Activated naive CD4-positive, alpha-beta T cell treated with anti-CD3 and anti-CD28 coated beads, Interleukin-2, amount 50 U/mL, for 72 hours (primary cell): Measurements from ENCODE around the gene CCDC6. TPM values are rescaled to one million over a fixed set of nuclear protein-coding genes. Genes with fewer than 3 reads are reported as not detected.
"Not testable (repeated sequence)": the region's sequence is repeated elsewhere in the genome, so short reads cannot be mapped to it uniquely, and the experiment has no call there.

Source experiments
- ATAC-seq, 2 donors: fragments of 150-1000 bp; cut with Tn5 transposase; 2 replicates each; pipeline ENCODE4 v1.10.0; 2021; ENCODE audit warnings: mild to moderate bottlenecking in 2 of 2, moderate library complexity in 2 of 2
- DNase-seq, 2 donors: peaks; one replicate each; pipeline ENCODE4 v3.0.0; 2021 to 2022; ENCODE audit warnings: low spot score in 2 of 2
- H3K27ac Mint-ChIP-seq, 2 donors: one replicate each; pipeline ENCODE4 v1.8.0; 2022; ENCODE audit warnings: mild to moderate bottlenecking in 2 of 2, mixed read lengths in 2 of 2
- H3K36me3 Mint-ChIP-seq, 2 donors: one replicate each; pipeline ENCODE4 v1.8.0; 2022; ENCODE audit warnings: mixed read lengths in 2 of 2
- H3K9me3 Mint-ChIP-seq, 2 donors: one replicate each; pipeline ENCODE4 v1.8.0; 2022; ENCODE audit warnings: mixed read lengths in 2 of 2
- total RNA-seq, 2 donors: library from RNA; stranded (reverse); gene quantifications; one replicate each; pipeline ENCODE4 v1.2.3, GENCODE V29; 2022

Gene CCDC6
- total RNA-seq, 2 donors from 2014 or later: 28.9 to 66.0 TPM

DNA sequence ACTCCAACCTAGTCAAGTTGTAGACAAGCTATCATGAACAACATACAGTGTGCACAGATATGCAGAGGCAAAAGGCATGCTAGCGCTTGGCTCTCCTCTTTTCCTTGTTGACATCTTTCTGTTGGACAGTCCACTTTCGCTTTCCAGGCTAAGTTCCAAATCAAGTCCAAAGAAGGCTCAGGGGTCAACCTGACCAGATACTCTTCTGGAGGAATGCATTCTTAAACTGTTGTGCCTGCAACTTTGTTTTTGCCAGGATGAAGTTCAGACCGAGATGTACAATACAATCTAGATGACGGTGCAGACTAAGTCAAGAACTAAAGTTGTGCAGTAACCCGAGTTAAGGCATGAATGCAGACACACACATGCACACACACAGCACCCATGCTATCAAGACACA lies 117.4 kb downstream of the CCDC6 start:
- not testable (repeated sequence) for H3K9me3 Mint-ChIP-seq, DNase-seq, H3K27ac Mint-ChIP-seq, ATAC-seq
- H3K36me3 Mint-ChIP-seq: peaks cover 5 to 26% of the 10 kb centered on the region in 2 donors

DNA sequence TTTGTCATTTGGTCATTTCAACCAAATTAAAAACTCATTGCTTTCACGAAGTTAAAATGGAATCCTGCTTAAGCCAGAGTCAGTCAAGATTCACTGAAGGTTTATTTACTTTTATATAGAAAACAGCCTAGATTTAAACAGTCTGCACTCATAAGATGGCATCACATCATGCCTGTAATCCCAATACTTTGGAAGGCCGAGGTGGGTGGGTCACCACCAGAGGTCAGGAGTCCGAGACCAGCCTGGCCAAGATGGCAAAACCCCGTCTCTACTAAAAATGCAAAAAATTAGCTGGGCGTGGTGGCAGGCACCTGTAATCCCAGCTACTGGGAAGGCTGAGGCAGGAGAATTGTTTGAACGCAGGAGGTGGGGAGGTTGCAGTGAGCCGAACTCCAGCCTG lies 119.3 kb downstream of the CCDC6 start:
- not testable (repeated sequence) for H3K9me3 Mint-ChIP-seq, ATAC-seq, H3K27ac Mint-ChIP-seq, DNase-seq
- H3K36me3 Mint-ChIP-seq: peaks cover 4 to 11% of the 10 kb centered on the region in 2 donors

DNA sequence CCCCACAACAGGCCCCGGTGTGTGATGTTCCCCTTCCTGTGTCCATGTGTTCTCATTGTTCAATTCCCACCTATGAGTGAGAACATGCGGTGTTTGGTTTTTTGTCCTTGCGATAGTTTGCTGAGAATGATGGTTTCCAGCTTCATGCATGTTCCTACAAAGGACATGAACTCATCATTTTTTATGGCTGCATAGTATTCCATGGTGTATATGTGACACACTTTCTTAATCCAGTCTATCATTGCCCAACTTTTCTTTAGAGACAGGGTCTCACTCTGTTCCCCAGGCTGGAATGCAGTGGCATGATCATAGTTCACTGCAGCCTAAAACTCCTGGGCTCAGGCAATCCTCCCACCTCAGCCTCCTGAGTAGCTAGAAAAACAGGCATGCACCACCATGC lies 120.9 kb downstream of the CCDC6 start:
- DNase-seq, H3K9me3 Mint-ChIP-seq, ATAC-seq, H3K36me3 Mint-ChIP-seq, H3K27ac Mint-ChIP-seq: not testable (repeated sequence)

DNA sequence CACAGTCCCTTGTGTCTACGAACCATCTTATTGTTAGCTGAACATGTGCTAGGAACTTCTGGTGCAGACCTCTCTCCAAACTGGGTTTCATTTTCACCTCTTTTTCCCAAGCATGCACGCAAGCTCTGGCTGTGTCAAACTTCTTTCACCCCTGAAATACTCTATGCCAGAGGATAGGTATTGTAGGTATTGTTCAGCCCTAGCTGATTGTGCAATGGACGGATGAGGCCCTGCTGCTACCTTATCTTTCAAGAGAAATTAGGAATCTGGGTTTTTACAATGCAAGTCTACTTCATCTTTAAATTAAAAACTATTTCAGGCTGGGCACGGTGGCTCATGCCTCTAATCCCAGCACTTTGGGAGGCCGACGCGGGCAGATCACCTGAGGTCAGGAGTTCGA lies 124.8 kb downstream of the CCDC6 start:
- peaks cover 0 to 7% of the 10 kb centered on the region in 2 donors for H3K36me3 Mint-ChIP-seq
- H3K9me3 Mint-ChIP-seq: peaks cover 0 to 3% of the 10 kb centered on the region in 2 donors
- ATAC-seq: no peak
- DNase-seq: no peak
- no peak overlapping the region for H3K27ac Mint-ChIP-seq

DNA sequence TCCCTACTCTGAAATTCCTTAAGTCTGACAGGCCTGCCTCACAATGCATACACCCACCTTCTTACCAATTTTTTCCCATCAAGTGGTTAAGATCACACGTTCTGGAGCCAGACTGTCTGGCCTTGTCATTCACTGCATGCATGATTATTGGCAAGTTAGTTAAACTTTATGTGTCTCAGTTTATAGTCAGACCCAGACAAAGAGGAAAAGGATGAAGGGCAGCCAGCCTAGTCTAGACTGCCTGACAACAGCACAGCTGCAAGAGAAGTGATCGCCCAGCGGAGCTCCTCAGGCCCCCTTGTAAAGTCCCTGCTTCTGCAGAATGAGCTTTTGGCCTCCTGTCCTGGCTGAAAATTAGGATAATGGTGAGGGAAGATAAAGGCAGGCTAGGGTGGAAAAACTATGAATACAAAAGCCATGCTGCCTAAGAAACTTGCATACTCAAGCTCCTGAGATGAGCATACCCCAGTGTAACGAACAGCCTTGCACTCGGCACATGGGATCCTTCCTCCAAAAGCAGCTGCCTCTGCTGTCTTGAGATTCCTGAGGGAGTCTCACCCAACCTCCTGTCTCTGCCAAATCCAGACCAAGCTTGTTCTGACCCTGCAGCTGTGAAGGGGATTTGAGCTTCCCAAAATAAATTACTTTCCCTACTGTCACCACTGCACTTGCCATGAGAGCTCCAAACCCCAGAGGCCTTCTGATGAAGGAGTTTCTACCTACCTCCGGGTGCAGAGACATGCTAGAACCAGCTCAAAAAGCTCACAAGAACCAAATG lies 126.4 kb downstream of the CCDC6 start:
- Mint-ChIP-seq H3K27ac (no peak overlapping the region), H3K36me3 (peaks cover 0 to 10% of the 10 kb centered on the region in 2 donors), H3K9me3 (peaks cover 0 to 3% of the 10 kb centered on the region in 2 donors)
- peak in 1 of 2 donors; percentile 29 for ATAC-seq
- DNase-seq: no peak

DNA sequence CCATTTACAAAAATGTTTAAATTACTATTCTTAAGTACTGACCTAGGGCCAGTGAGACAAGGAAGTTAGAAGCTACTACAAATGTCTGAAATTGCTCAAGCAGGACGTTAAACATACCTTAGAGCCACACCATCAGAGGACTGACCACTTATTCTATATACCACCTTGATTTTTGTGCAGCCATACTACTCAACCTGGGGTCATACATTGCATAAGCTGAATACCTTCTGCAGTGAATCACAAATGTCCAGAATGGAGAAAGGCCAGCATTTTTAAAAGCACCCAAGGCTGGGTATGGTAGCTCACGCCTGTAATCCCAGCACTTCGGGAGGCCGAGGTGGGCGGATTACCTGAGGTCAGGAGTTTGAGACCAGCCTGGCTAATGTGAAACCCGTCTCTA lies 131.9 kb downstream of the CCDC6 start:
- Mint-ChIP-seq H3K36me3 (peaks cover 7 to 10% of the 10 kb centered on the region in 2 donors), H3K27ac (no peak overlapping the region), H3K9me3 (peaks cover 0 to 6% of the 10 kb centered on the region in 2 donors)
- ATAC-seq (no peak), DNase-seq (no peak)

DNA sequence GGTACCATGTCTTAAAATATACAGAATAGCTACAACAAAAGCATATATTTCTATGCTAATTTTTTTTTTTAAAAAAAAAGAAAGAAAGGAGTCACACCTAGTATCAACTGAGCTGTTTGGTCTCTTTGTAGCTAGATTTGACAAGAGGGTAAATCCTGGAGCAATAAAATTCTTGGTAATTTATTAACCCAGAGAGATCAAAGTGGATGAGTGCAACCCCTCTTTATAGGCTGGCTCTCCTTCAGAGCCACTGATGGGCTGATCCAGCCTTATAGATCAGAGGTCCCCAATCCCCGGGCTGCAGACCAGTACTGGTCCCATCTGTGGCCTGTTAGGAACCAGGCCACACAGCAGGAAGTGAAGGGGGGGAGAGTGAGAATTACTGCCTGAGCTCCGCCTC lies 133.3 kb downstream of the CCDC6 start:
- DNase-seq (no peak), ATAC-seq (no peak)
- Mint-ChIP-seq H3K27ac (no peak overlapping the region), H3K9me3 (peaks cover 0 to 5% of the 10 kb centered on the region in 2 donors), H3K36me3 (peaks cover 7 to 10% of the 10 kb centered on the region in 2 donors)

DNA sequence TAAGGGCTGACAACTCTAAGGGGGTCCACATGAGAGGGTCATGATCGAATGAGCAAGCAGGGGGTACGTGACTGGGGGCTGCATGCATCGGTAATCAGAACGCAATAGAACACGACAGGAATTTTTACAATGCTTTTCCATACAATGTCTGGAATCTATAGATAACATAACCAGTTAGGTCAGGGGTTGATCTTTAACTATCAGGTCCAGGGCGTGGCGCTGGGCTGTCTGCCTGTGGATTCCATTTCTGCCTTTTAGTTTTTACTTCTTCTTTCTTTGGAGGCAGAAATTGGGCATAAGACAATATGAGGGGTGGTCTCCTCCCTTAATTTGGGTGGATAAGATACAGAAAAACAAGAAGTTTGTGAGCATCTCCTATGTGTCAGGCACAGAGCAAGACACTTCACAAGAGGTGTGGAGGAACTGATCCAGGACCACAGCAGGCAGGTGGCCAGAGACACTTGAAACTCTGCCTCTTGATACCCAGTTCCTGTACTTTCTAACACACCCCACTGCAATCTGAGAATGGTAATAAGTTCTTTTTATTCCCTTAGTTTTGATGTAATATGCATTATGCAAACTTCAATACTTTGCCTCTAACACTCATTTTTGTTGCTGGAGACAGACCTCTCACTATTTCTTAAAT lies 135.1 kb downstream of the CCDC6 start:
- Mint-ChIP-seq H3K27ac (no peak overlapping the region), H3K9me3 (peaks cover 0 to 3% of the 10 kb centered on the region in 2 donors), H3K36me3 (peaks cover under 1 to 7% of the 10 kb centered on the region in 2 donors)
- no peak for ATAC-seq
- no peak for DNase-seq

DNA sequence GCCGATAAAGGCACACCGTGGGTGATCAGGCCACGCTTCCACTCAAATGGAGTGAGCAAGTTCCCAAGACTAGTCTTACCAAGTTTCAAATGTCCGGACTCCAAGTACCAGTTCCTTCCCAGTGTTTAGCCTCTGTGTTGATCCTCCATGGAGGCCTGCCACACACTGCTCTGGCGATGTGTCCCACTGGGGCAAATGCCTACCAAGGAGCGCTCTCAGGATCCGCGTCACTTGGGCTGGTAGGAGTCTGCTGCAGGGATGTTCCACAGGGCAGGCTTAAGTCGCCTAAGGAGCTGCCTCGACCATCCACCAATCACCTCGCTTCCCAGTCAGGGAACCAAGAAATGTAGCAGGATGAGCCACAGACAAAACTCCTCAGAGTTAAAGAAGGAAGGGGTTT lies 135.7 kb downstream of the CCDC6 start:
- Mint-ChIP-seq H3K27ac (no peak overlapping the region), H3K36me3 (peaks cover 0 to 7% of the 10 kb centered on the region in 2 donors), H3K9me3 (peaks cover 0 to 3% of the 10 kb centered on the region in 2 donors)
- no peak for ATAC-seq
- DNase-seq: no peak

DNA sequence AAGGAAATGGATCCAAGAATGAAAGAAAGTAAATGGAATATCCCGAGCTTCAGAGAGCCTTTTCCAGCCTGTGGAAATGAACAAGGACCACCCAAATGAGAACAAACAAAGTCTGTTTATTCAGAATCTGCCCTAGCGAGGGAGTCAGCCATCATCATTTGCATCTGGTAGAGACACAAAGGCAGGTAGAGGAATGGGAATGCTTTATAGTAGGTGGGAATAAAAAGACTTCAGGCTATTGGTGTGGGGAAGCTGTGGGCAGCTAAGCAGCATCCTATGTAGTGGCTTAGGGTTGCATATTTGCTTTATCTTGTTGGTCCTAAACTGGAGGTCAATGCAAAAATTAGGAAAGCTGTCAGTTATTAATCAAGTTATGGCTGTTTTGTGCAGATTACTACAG lies 143.9 kb downstream of the CCDC6 start:
- ATAC-seq (no peak), DNase-seq (no peak)
- Mint-ChIP-seq H3K27ac (no peak overlapping the region), H3K9me3 (peaks cover 8 to 10% of the 10 kb centered on the region in 2 donors), H3K36me3 (peaks cover 7 to 8% of the 10 kb centered on the region in 2 donors)

DNA sequence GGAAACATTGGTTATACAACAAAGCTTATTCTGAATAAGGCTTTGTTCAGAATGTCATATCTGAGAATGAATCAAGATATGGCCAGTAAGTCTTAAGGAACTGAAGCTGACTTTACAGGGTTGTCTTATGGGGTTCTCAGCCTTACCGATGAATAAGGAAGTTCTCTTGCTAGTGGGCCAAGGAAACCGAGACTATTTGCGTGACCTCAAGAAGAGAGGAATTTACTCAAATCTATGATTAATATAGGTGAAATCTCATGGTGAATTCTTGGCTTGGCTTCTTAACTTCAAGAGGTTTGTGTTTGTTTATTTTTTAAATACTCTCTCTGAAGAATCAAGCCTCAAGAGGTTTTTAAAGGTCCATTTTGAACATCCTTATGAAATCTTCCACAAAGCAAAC lies 148.4 kb downstream of the CCDC6 start:
- ATAC-seq: no peak
- DNase-seq: no peak
- peaks cover 7 to 8% of the 10 kb centered on the region in 2 donors for H3K36me3 Mint-ChIP-seq
- no peak overlapping the region for H3K27ac Mint-ChIP-seq
- peaks cover 8 to 10% of the 10 kb centered on the region in 2 donors for H3K9me3 Mint-ChIP-seq

DNA sequence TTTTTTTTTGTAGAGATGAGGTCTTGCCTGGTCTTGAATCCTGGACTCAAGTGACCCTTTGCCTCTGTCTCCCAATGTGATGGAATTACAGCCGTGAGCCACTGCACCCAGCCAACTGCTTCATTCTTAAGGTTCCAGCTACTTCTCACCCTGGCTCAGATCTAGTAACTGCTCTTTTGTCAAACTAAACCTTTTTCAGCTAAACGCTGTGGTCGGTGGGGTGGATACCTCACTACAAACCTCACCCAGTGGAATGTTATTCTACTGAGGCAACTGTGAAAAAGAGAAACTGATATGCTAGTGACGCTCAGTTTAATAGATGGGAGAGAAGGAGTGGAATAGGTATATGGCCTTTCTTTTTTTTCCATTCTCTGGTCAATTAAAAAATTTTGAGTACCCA lies 151.4 kb downstream of the CCDC6 start:
- ATAC-seq: no peak
- no peak overlapping the region for H3K27ac Mint-ChIP-seq
- H3K36me3 Mint-ChIP-seq: no peaks in the 10 kb centered on the region
- no peaks in the 10 kb centered on the region for H3K9me3 Mint-ChIP-seq
- DNase-seq: no peak

DNA sequence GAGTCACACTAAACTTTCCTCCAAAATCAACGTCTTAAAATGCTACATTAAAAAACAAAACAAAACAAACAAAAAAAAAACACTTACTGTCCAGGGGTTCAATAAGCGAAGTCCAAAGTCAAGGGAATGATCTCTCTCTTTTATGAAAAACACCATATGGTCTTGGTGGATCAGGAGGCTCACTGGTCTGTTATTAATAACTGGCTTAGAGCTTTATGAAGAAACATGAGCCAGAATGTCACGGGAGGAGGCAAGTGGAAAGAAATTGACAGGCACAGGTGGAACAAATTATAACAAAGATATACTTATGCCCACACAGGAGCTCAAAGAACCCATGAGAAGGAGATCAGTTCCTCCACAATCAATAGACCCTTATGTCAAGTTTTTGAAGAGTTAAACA lies 153.1 kb downstream of the CCDC6 start, which contains the start of gene MRLN:
Gene MRLN (minus strand): TSS at position 189 of the 400 bp plus-strand sequence.
- no peaks in the 10 kb centered on the region for H3K36me3 Mint-ChIP-seq
- DNase-seq (no peak), ATAC-seq (no peak)
- H3K27ac Mint-ChIP-seq: no peak within 1 kb of the TSS
- no peaks in the 10 kb centered on the region for H3K9me3 Mint-ChIP-seq

DNA sequence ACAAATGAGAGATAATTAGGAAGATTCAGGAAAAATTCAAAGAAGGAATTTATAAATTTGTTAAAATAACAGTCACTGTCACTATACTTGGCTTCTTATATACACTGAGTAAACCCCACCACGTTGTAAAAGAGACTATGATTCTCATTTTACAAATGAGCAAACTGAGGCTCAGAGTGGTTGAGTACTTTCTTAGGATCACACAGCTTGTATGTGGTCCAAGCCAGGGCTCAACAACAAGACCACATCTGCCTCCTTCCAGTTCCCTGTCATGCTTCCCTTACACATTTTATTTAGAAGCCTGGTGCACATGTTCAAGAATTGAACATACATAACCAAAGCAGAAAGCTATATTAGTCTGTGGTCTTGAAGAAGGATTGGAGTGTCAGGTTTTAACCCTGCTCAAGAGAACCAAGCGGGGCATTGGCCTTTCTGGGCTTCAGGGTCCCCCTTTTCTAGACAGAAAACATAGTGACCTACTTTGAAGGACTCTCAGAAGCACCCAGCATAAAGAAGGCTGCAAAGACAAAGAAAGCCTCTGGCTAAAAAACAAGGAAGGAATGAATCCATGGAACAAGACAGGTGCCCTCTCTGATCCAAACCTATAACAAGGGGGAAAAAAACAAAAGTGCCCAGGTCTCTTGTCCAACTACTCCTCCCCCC lies 153.9 kb downstream of the CCDC6 start:
- no peak for ATAC-seq
- Mint-ChIP-seq H3K36me3 (no peaks in the 10 kb centered on the region), H3K27ac (no peak overlapping the region), H3K9me3 (no peaks in the 10 kb centered on the region)
- no peak for DNase-seq

DNA sequence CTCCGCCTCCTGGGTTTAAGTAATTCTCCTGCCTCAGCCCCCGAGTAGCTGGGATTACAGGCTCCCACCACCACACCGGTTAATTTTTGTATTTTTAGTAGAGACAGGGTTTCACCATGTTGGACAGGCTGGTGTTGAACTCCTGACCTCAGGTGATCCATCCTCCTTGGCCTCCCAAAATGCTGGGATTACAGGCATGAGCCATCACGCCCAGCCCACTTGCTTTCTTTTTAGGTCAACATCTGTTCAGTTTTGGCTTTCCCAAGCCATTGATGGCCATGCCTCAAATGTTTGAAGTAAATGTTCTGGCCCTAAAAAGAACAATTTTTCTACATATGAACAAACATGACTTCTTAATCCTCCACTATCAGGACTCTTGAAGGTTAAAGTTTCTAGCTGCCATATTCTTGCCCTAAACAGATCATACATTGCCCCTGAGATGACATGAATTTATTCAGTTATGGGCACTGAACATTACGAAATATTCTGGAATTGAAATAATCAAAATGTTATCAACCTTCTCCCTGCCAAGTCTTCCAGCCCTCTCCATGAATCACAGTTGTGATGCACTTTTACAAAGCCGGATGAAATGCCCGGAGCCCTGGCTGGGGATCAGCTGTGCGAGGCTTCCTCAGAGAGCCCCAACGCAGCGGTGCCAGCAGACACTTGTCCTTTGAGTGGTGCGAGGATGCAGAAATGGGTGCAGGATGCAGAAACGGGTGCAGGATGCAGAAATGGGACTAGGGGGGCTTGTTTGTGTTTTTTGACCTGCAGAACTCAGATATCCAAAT lies 156.0 kb downstream of the CCDC6 start:
- H3K9me3 Mint-ChIP-seq: no peaks in the 10 kb centered on the region
- DNase-seq: no peak
- ATAC-seq: no peak
- no peaks in the 10 kb centered on the region for H3K36me3 Mint-ChIP-seq
- H3K27ac Mint-ChIP-seq: no peak overlapping the region

DNA sequence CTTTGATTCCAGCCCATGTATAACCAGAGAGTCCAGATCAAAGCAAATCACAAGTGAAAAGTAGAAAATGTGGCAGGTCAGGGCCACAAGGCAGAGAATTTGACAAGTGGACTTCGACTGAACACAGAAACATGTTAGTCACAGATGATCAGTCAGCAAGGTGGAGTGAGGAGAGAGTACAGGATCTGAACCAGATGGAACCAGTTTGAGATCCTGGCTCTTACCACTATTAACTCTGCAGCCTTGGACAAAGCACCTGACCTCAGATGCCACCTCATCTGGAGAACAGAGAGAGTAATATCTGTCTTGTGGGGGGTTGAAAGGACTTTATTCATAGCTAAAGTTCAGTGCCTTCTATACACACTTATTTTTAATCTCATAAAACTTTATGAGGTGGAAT lies 157.5 kb downstream of the CCDC6 start:
- ATAC-seq: no peak

More for the DNA sequence above, 157.5 kb downstream of the CCDC6 start:
- no peak for DNase-seq
- H3K9me3 Mint-ChIP-seq: no peaks in the 10 kb centered on the region
- H3K27ac Mint-ChIP-seq: no peak overlapping the region
- no peaks in the 10 kb centered on the region for H3K36me3 Mint-ChIP-seq
